HEK293T (cell line): ENCODE measurements around the gene ZDHHC24.

ENCODE experiments used
- CTCF ChIA-PET: fragments of 350-600 bp; formaldehyde crosslinking; extraction: SDS; loops from one replicate; lab custom pipeline; 2021; ENCODE audit warnings: antibody characterized with exemption, inconsistent platforms; lab: Yijun Ruan, JAX
- POLR2A ChIA-PET: fragments of 350-600 bp; formaldehyde crosslinking; extraction: SDS; loops from one replicate; lab custom pipeline; 2020; ENCODE audit warnings: antibody characterized with exemption, inconsistent platforms; lab: Yijun Ruan, JAX
- DNase-seq: peaks from one replicate; pipeline ENCODE4 v3.0.0; 2012; ENCODE audit warnings: mixed read lengths; ENCODE audit errors: extremely low spot score
- ARNT ChIP-seq: fragments of 450-650 bp; IDR thresholded peaks from 2 replicates; pipeline ENCODE4 v1.6.1; 2017; ENCODE audit warnings: mild to moderate bottlenecking
- BHLHE40 ChIP-seq: fragments of 450-650 bp; IDR thresholded peaks from 2 replicates; pipeline ENCODE4 v1.6.1; 2016; ENCODE audit warnings: mild to moderate bottlenecking, moderate library complexity, borderline replicate concordance
- CTBP1 ChIP-seq: fragments of 450-650 bp; IDR thresholded peaks from 2 replicates; pipeline ENCODE4 v1.6.1; 2016; ENCODE audit warnings: borderline replicate concordance
- ELF4 ChIP-seq: fragments of 450-650 bp; IDR thresholded peaks from 2 replicates; pipeline ENCODE4 v1.6.1; 2017; ENCODE audit warnings: antibody characterized with exemption
- FOXA1 ChIP-seq: fragments of 450-650 bp; IDR thresholded peaks from 2 replicates; pipeline ENCODE4 v1.6.1; 2016; ENCODE audit warnings: mild to moderate bottlenecking
- FOXK2 ChIP-seq: fragments of 450-650 bp; IDR thresholded peaks from 2 replicates; pipeline ENCODE4 v1.6.1; 2016; ENCODE audit warnings: mild to moderate bottlenecking
- FOXM1 ChIP-seq: fragments of 450-650 bp; IDR thresholded peaks from 2 replicates; pipeline ENCODE4 v1.6.1; 2017; ENCODE audit warnings: mild to moderate bottlenecking, borderline replicate concordance
- HDGF ChIP-seq: fragments of 450-650 bp; IDR thresholded peaks from 2 replicates; pipeline ENCODE4 v1.6.1; 2017; ENCODE audit warnings: antibody characterized with exemption, borderline replicate concordance
- L3MBTL2 ChIP-seq: fragments of 450-650 bp; conservative IDR thresholded peaks from 2 replicates; pipeline ENCODE4 v1.6.1; 2016; ENCODE audit warnings: mild to moderate bottlenecking
- LEF1 ChIP-seq: fragments of 450-650 bp; IDR thresholded peaks from 2 replicates; pipeline ENCODE4 v1.6.1; 2017; ENCODE audit warnings: mild to moderate bottlenecking, borderline replicate concordance
- NFRKB ChIP-seq: fragments of 450-650 bp; IDR thresholded peaks from 2 replicates; pipeline ENCODE4 v1.6.1; 2016; ENCODE audit warnings: mild to moderate bottlenecking, moderate library complexity
- SP1 ChIP-seq: fragments of 450-650 bp; IDR thresholded peaks from 2 replicates; pipeline ENCODE4 v1.6.1; 2017
- SUZ12 ChIP-seq: fragments of 450-650 bp; IDR thresholded peaks from 2 replicates; pipeline ENCODE4 v1.6.1; 2016; ENCODE audit warnings: mild to moderate bottlenecking
- TARDBP ChIP-seq: fragments of 450-650 bp; IDR thresholded peaks from 2 replicates; pipeline ENCODE4 v1.6.1; 2016
- ZNF384 ChIP-seq: fragments of 450-650 bp; IDR thresholded peaks from 2 replicates; pipeline ENCODE4 v1.6.1; 2016
- TF ChIP-seq, protein P1 (sequence below): fragments of 450-650 bp; IDR thresholded peaks from 2 replicates; pipeline ENCODE4 v1.6.1; 2016

Gene ZDHHC24

DNA sequence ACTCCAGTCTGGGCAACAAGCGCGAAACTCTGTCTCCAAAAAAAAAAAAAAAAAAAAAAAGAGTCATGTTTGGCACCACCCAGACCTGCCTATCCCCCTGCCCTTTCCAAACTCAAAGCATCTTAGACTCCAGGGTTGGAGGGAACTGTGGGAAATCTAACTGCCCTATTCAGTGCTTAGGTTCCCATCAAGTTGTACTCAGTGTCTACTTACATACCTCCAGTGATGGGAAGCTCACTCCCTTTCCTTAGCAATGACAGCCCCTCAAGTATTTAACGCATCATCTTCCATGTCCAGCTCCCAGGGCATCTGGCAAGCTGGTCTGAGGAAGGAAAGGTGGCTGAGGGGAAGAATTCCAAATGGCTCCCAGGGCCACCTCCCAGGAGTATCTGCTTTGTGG, 3.8 kb upstream of the ZDHHC24 start:
- CTCF ChIA-PET: no interaction called here
- DNase-seq: no peak
- TF ChIP-seq FOXK2 (no peak), FOXA1 (no peak), SP1 (no peak), FOXM1 (no peak), ARNT (no peak), LEF1 (no peak), NFRKB (no peak), TARDBP (no peak), BHLHE40 (no peak), L3MBTL2 (no peak), CTBP1 (no peak), SUZ12 (no peak), ZNF384 (no peak), ELF4 (no peak), HDGF (no peak)
- TF ChIP-seq, protein P1, sequence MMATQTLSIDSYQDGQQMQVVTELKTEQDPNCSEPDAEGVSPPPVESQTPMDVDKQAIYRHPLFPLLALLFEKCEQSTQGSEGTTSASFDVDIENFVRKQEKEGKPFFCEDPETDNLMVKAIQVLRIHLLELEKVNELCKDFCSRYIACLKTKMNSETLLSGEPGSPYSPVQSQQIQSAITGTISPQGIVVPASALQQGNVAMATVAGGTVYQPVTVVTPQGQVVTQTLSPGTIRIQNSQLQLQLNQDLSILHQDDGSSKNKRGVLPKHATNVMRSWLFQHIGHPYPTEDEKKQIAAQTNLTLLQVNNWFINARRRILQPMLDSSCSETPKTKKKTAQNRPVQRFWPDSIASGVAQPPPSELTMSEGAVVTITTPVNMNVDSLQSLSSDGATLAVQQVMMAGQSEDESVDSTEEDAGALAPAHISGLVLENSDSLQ: no peak
- POLR2A ChIA-PET: interaction anchor here (1.3 to 1.8 kb wide), 3 partner anchors 12 to 43 kb away, joined by 3 read pairs; partner anchors contain the start of genes CCDC87 and CTSF

DNA sequence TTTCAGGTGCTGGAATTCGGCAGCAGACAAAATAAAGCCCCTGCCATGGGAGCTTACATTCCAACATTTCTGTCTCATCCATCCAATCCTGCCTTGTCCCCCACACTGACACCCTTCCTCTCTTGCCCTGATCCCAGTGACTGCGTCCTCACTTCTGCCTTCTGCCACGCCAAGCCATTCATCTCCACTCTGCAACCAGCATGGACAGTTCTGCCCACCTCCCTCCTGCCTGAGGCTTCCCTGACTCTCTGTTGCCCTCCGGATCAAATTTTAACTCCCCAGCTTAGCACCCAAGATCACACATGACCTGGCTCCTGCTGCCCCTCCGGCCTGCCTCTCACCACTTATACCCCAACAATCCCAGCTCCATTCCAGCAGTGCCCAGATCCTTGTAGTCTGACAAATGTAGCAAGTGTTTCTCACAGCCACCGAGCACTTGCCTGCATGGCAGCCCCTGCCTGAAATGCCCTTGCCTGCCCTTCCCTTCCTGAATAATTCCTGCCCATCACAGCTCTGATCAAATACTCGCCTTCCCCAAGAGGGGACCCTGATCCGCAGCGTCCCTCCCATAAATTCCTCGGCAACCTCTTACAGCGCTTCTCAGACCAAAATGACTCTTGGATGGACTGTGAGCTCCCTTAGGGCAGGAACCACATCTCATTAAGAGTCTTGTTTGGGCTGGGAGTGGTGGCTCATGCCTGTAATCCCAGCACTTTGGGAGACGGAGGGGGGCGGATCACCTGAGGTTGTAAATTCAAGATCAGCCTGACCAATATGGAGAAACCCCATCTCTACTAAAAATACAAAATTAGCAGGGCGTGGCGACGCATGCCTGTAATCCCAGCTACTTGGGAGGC, 3.2 kb upstream of the ZDHHC24 start:
- no peak for DNase-seq
- CTCF ChIA-PET: interaction anchor here (0.6 to 1.3 kb wide), 3 partner anchors 130 to 535 kb away, joined by 3 to 7 read pairs (median 4); no protein-coding TSS in a partner anchor
- TF ChIP-seq SP1 (no peak), SUZ12 (no peak), FOXA1 (no peak)
- POLR2A ChIA-PET: interaction anchor here (1.4 to 1.8 kb wide), 2 partner anchors 12 to 44 kb away, joined by 3 read pairs; partner anchors contain the start of gene CCDC87

- TF ChIP-seq TARDBP (no peak), FOXA1 (no peak), FOXM1 (no peak), ZNF384 (no peak), SUZ12 (no peak), BHLHE40 (no peak), ARNT (no peak), ELF4 (no peak), NFRKB (no peak), SP1 (no peak), LEF1 (no peak), L3MBTL2 (no peak), CTBP1 (no peak), HDGF (no peak), FOXK2 (no peak)
- TF ChIP-seq, protein P1: no peak
- CTCF ChIA-PET: interaction anchor here (0.6 to 1.3 kb wide), 2 partner anchors 130 to 185 kb away, joined by 3 to 7 read pairs; no protein-coding TSS in a partner anchor
- POLR2A ChIA-PET: no interaction called here
- no peak for DNase-seq
These were observed 2.2 kb upstream of the ZDHHC24 start for GRCh38 chr11:66548041-66548440.

DNA sequence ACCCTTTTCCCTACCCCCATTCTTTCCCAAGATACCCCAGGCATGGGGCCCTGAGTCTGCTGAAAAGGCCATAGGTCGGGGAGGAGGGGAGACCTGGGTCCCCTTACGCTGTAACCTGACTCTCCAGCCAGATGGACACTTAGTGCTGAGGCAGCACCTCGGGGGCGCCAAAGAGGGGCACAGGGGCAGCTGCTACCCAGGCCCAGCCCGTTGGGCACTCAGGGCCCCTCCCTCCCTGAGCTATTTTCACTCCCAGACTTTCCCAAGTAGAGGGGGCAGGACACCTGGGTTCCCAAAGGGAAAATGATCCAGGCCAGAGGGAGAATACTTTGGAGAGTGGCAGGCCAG, 1.8 kb upstream of the ZDHHC24 start:
- ChIA-PET CTCF (no interaction called here), POLR2A (no interaction called here)
- DNase-seq: no peak

GRCh38 chr11:66546966-66547661, 1.3 kb upstream of the ZDHHC24 start:
- DNase-seq: no peak
- ChIA-PET CTCF (no interaction called here), POLR2A (interaction anchor here (1.1 kb wide), 1 partner anchor 69 kb away, joined by 6 read pairs; the partner anchor contains the start of gene RBM14)
- TF ChIP-seq BHLHE40 (no peak), TARDBP (no peak), LEF1 (no peak), FOXK2 (no peak), NFRKB (no peak), FOXA1 (no peak), SUZ12 (no peak), FOXM1 (no peak), SP1 (no peak), ARNT (no peak), L3MBTL2 (no peak), HDGF (no peak), CTBP1 (no peak), ELF4 (no peak)
- TF ChIP-seq, protein P1: no peak

More for the DNA sequence above, 1.8 kb upstream of the ZDHHC24 start:
- TF ChIP-seq ELF4 (no peak), FOXM1 (no peak), SUZ12 (no peak), ZNF384 (no peak), LEF1 (no peak), BHLHE40 (no peak)
